Mucosa of descending colon (tissue), 3 donors: ENCODE data around the gene PACS2. TPM values are rescaled to one million over a fixed set of nuclear protein-coding genes. Genes with fewer than 3 reads are reported as not detected.
"Not testable (repeated sequence)": the region's sequence is repeated elsewhere in the genome, so short reads cannot be mapped to it uniquely, and the experiment has no call there.

ENCODE experiments used
- ATAC-seq: fragments of 200-7000 bp; cut with Tn5 transposase; one replicate; pipeline ENCODE4 v1.9.1; 2020; ENCODE audit warnings: mild to moderate bottlenecking, moderate library complexity
- DNase-seq, 3 donors: peaks; one replicate each; pipeline ENCODE4 v3.0.0-alpha.2; 2020
- H3K36me3 ChIP-seq: fragments of 200-600 bp; one replicate; pipeline ENCODE4 v1.8.0; 2021; ENCODE audit warnings: low read depth, mild to moderate bottlenecking
- H3K4me1 ChIP-seq: fragments of 200-600 bp; one replicate; pipeline ENCODE4 v1.8.0; 2021; ENCODE audit warnings: low read depth, mild to moderate bottlenecking
- H3K4me3 ChIP-seq: fragments of 200-600 bp; one replicate; pipeline ENCODE4 v1.8.0; 2021; ENCODE audit warnings: mild to moderate bottlenecking
- H3K9me3 ChIP-seq: fragments of 200-600 bp; one replicate; pipeline ENCODE4 v1.8.0; 2021; ENCODE audit warnings: mild to moderate bottlenecking
- CTCF ChIP-seq: fragments of 200-600 bp; IDR thresholded peaks from one replicate; pipeline ENCODE4 v1.8.0; 2022; ENCODE audit warnings: antibody characterized with exemption, mild to moderate bottlenecking
- intact Hi-C, 2 donors: fragments of 100-400 bp; cut with DNase I in 1 of 2; cut with micrococcal nuclease in 1 of 2; formaldehyde crosslinking; loops; one replicate each; pipeline versions ENCODE4 v1.11.0 to v1.11.1; 2022; cut with DNase I, micrococcal nuclease
- total RNA-seq, 3 donors: library from RNA; stranded (reverse); fragmentation: NEBNext Ultra II Directional in 2 of 3; extraction: Animal tissue kit (Norgen Biotek cat#: 25700) in 2 of 3; gene quantifications; one replicate each; pipeline versions ENCODE4 v1.2.1 to v1.2.4, GENCODE V29; 2021 to 2023
- donor health status: DM: no; HTN: no; CAD: no; lungs with moderate emphysema.
- donor health status: DM: no; HTN: no; CAD: no.
- donor health status: DM: no; HTN: yes; CAD: no.

Gene PACS2
- total RNA-seq, 3 donors from 2014 or later: 71.7 to 84.3 (median 78.9) TPM

DNA sequence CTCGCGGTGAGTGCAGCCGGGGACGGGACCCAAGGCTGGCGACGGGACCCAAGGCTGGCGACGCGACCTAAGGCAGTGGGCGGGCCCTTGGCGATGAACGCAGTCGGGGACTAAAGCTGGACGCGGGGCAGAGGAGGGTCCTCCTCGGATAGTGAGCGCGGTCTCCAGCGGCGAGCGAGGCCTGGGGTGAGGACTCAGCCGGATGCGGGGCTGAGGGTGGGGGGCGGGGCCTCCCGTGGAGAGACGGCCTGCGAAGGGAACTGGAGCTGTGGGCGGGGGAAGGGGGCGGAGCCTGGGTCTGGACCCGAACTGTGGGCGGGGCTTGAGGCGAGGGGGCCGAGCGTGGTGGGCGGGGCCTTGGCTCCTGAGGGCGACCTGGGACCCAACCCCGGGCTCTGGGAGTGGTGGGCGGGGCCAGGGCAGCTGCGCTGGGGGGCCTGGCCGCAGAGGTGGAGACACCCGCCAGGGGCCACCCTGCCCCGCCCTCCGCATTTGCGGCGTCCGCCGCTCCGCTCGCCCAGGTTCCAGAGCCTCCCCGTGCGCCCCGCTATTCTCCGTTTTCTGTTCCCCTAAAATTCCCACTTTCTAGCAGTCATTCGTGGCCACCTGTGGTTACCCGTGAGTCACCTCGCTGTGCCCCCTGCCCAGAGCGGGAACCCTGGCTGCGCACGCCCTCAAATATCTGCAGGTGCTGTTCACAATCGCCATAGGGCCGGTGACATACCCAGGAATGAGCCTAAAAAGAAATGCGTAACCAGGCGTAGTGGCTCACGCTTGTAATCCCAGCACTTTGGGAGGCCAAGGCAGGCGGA lies 13.2 kb upstream of the PACS2 start:
- TF ChIP-seq CTCF: no peak
- peak overlapping the region; percentile 68 for H3K4me3 ChIP-seq
- peak; percentile 99 to 100 (median 100) for DNase-seq
- H3K9me3 ChIP-seq: no peaks in the 10 kb centered on the region
- ATAC-seq: peak; percentile 93
- H3K4me1 ChIP-seq: peaks cover 13% of the 10 kb centered on the region
- intact Hi-C loops: no loop called here
- H3K36me3 ChIP-seq: no peaks in the 10 kb centered on the region

GRCh38 chr14:105301915-105302249 lies 12.7 kb upstream of the PACS2 start:
- H3K4me3 ChIP-seq, intact Hi-C loops, H3K9me3 ChIP-seq, ATAC-seq, H3K36me3 ChIP-seq, DNase-seq: not testable (repeated sequence)
- peaks cover 13% of the 10 kb centered on the region for H3K4me1 ChIP-seq

GRCh38 chr14:105303949-105304348 lies 10.6 kb upstream of the PACS2 start:
- intact Hi-C loops: no loop called here
- H3K4me1 ChIP-seq: peaks cover 10% of the 10 kb centered on the region
- no peak overlapping the region for H3K4me3 ChIP-seq
- TF ChIP-seq CTCF: no peak
- no peaks in the 10 kb centered on the region for H3K9me3 ChIP-seq
- H3K36me3 ChIP-seq: no peaks in the 10 kb centered on the region
- peak; percentile 20 for ATAC-seq
- peak in 2 of 3 donors; percentile 48 for DNase-seq

GRCh38 chr14:105304565-105304964 lies 10.0 kb upstream of the PACS2 start:
- Histone ChIP-seq H3K9me3 (no peaks in the 10 kb centered on the region), H3K4me1 (peaks cover 4% of the 10 kb centered on the region), H3K4me3 (no peak overlapping the region), H3K36me3 (no peaks in the 10 kb centered on the region)
- TF ChIP-seq CTCF: no peak
- no peak for ATAC-seq
- DNase-seq: no peak
- intact Hi-C loops: no loop called here

- H3K36me3 ChIP-seq: no peaks in the 10 kb centered on the region
- no peak overlapping the region for H3K4me3 ChIP-seq
- no peaks in the 10 kb centered on the region for H3K9me3 ChIP-seq
- intact Hi-C loops: no loop called here
- TF ChIP-seq CTCF: no peak
- ATAC-seq: no peak
- no peaks in the 10 kb centered on the region for H3K4me1 ChIP-seq
- no peak for DNase-seq
These were observed 9.2 kb upstream of the PACS2 start for GRCh38 chr14:105305345-105305744.

DNA sequence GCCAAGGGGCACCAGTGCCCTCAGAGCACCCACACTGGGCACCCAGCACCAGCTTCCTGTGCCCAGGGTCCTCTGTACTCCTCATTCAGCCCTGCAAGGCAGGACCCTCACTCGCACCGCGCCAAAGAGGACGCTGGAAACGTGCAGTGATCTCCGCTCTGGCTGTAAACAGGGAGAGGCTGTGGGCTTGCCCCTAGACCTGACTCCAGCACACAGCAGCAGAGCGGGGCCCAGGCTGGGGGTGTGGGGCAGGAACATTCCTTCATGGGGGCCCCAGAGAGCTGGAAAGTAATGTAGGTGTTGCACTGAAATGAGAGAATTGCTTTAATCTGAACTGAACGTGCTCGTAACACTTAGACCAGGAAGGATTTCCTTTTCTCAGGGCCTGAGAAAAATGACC lies 8.8 kb upstream of the PACS2 start:
- Histone ChIP-seq H3K4me1 (no peaks in the 10 kb centered on the region), H3K4me3 (no peak overlapping the region), H3K36me3 (no peaks in the 10 kb centered on the region), H3K9me3 (no peaks in the 10 kb centered on the region)
- ATAC-seq (no peak), DNase-seq (no peak)
- no peak for TF ChIP-seq CTCF
- intact Hi-C loops: no loop called here
